Caco-2 (cell line): ENCODE data around the gene LPCAT1. TPM values are rescaled to one million over a fixed set of nuclear protein-coding genes. Genes with fewer than 3 reads are reported as not detected.

Experiments
- BruUV-seq: library from RNA; stranded (reverse); fragments of 400-500 nt; replicated peaks from 2 replicates; lab custom pipeline; 2021; lab: Mats Ljungman, UMichigan
- CTCF ChIA-PET: fragments of 300-600 bp; sonication (Branson Sonifier 250); formaldehyde crosslinking; loops from one replicate; lab custom pipeline; 2022; ENCODE audit warnings: antibody characterized with exemption; lab: Charles Lee
- POLR2A ChIA-PET: fragments of 300-600 bp; sonication (Branson Sonifier 250); formaldehyde crosslinking; loops from one replicate; lab custom pipeline; 2022; ENCODE audit warnings: antibody characterized with exemption; lab: Charles Lee
- DNase-seq, 2 experiments: peaks; one replicate each; pipeline versions ENCODE4 v3.0.0 to v3.0.0-alpha.2; 2020 to 2022
- H3K27me3 ChIP-seq: replicated peaks from 2 replicates; pipeline ENCODE4 v1.6.0; 2011; ENCODE audit warnings: low read length; ENCODE audit not compliant: control insufficient read depth, insufficient read depth
- H3K36me3 ChIP-seq: 2 replicates; pipeline ENCODE4 v1.5.1; 2011; ENCODE audit warnings: low read length; ENCODE audit not compliant: control insufficient read depth, insufficient read depth
- H3K4me1 ChIP-seq: fragments of 250-450 bp; sonication (Bioruptor Pico); 2 replicates; pipeline ENCODE4 v1.5.1; 2020; ENCODE audit warnings: mild to moderate bottlenecking
- H3K4me3 ChIP-seq: 2 replicates; pipeline ENCODE4 v1.5.1; 2011; ENCODE audit warnings: low read depth, mild to moderate bottlenecking, control low read depth, low read length
- H3K9me3 ChIP-seq: fragments of 250-450 bp; sonication (Bioruptor Pico); 2 replicates; pipeline ENCODE4 v1.5.1; 2020; ENCODE audit warnings: mild to moderate bottlenecking, moderate library complexity
- H3K27ac Mint-ChIP-seq: one replicate; pipeline ENCODE4 v1.8.0; 2022; ENCODE audit warnings: mixed read lengths; ENCODE audit not compliant: unreplicated experiment
- H3K27me3 Mint-ChIP-seq: one replicate; pipeline ENCODE4 v1.8.0; 2022; ENCODE audit warnings: mixed read lengths; ENCODE audit not compliant: insufficient read depth, unreplicated experiment
- H3K36me3 Mint-ChIP-seq: one replicate; pipeline ENCODE4 v1.8.0; 2022; ENCODE audit warnings: mild to moderate bottlenecking, mixed read lengths; ENCODE audit not compliant: insufficient read depth, unreplicated experiment
- H3K4me1 Mint-ChIP-seq: one replicate; pipeline ENCODE4 v1.8.0; 2022; ENCODE audit warnings: low read depth, mixed read lengths; ENCODE audit not compliant: unreplicated experiment
- H3K4me3 Mint-ChIP-seq: one replicate; pipeline ENCODE4 v1.8.0; 2022; ENCODE audit warnings: mild to moderate bottlenecking, moderate library complexity, mixed read lengths; ENCODE audit not compliant: unreplicated experiment
- H3K9me3 Mint-ChIP-seq: one replicate; pipeline ENCODE4 v1.8.0; 2022; ENCODE audit warnings: mixed read lengths; ENCODE audit not compliant: unreplicated experiment
- CTCF ChIP-seq, 2 experiments: fragments of 200-600 bp in 1 of 2; IDR thresholded peaks; 1 replicate in 1 of 2; 2 replicates in 1 of 2; pipeline versions ENCODE4 v1.5.1 to v1.8.0; 2011 to 2022; ENCODE audit warnings: antibody characterized with exemption in 1 of 2, control low read depth in 1 of 2, inconsistent platforms in 1 of 2, low read depth in 1 of 2, low read length in 1 of 2, mild to moderate bottlenecking in 1 of 2, moderate library complexity in 1 of 2; ENCODE audit not compliant: insufficient read depth in 1 of 2, severe bottlenecking in 1 of 2, unreplicated experiment in 1 of 2
- intact Hi-C: fragments of 100-400 bp; cut with micrococcal nuclease; formaldehyde crosslinking; loops from one replicate; pipeline ENCODE4 v1.10.0; 2022; ENCODE audit not compliant: unreplicated experiment
- total RNA-seq: library from RNA; stranded (reverse); gene quantifications from 2 replicates; pipeline ENCODE4 v1.2.3, GENCODE V29; 2022

Gene LPCAT1
- total RNA-seq, 1 experiment from 2014 or later: 52.8 TPM

GRCh38 chr5:1431896-1432295, 91.9 kb downstream of the LPCAT1 start:
- Histone ChIP-seq H3K9me3 (peaks cover 18% of the 10 kb centered on the region), H3K4me3 (no peak overlapping the region), H3K36me3 (no peaks in the 10 kb centered on the region), H3K27me3 (no peaks in the 10 kb centered on the region), H3K4me1 (no peaks in the 10 kb centered on the region)
- intact Hi-C loops: no loop called here
- peaks cover 18% of the 10 kb centered on the region for H3K9me3 Mint-ChIP-seq
- peaks cover 5% of the 10 kb centered on the region for H3K27me3 Mint-ChIP-seq
- POLR2A ChIA-PET: no interaction called here
- no peaks in the 10 kb centered on the region for H3K36me3 Mint-ChIP-seq
- H3K4me3 Mint-ChIP-seq: no peak overlapping the region
- CTCF ChIA-PET: no interaction called here
- no peak for TF ChIP-seq CTCF (IDR thresholded peaks at IDR 0.05; ENCODE audit: insufficient read depth in 1 of 2, low read depth in 1 of 2, low read length in 1 of 2, severe bottlenecking in 1 of 2, unreplicated experiment in 1 of 2)
- peaks cover under 1% of the 10 kb centered on the region for H3K4me1 Mint-ChIP-seq
- DNase-seq: no peak
- H3K27ac Mint-ChIP-seq: no peak overlapping the region
- BruUV-seq: no TSS peak

GRCh38 chr5:1431021-1431811, 92.5 kb downstream of the LPCAT1 start:
- TF ChIP-seq CTCF (IDR thresholded peaks at IDR 0.05; ENCODE audit: insufficient read depth in 1 of 2, low read depth in 1 of 2, low read length in 1 of 2, severe bottlenecking in 1 of 2, unreplicated experiment in 1 of 2): no peak
- BruUV-seq: no TSS peak
- Mint-ChIP-seq H3K27me3 (peaks cover 5% of the 10 kb centered on the region), H3K4me3 (no peak overlapping the region), H3K4me1 (no peaks in the 10 kb centered on the region), H3K36me3 (no peaks in the 10 kb centered on the region), H3K9me3 (peaks cover 20% of the 10 kb centered on the region), H3K27ac (no peak overlapping the region)
- ChIA-PET POLR2A (no interaction called here), CTCF (no interaction called here)
- Histone ChIP-seq H3K36me3 (no peaks in the 10 kb centered on the region), H3K4me1 (no peaks in the 10 kb centered on the region), H3K4me3 (no peak overlapping the region), H3K9me3 (peaks cover 18% of the 10 kb centered on the region), H3K27me3 (no peaks in the 10 kb centered on the region)
- DNase-seq: peak in 1 of 2 experiments; percentile 26
- intact Hi-C loops: no loop called here

- Histone ChIP-seq H3K27me3 (no peaks in the 10 kb centered on the region), H3K36me3 (no peaks in the 10 kb centered on the region), H3K9me3 (peaks cover 18% of the 10 kb centered on the region), H3K4me3 (no peak overlapping the region), H3K4me1 (no peaks in the 10 kb centered on the region)
- TF ChIP-seq CTCF (IDR thresholded peaks at IDR 0.05; ENCODE audit: insufficient read depth in 1 of 2, low read depth in 1 of 2, low read length in 1 of 2, severe bottlenecking in 1 of 2, unreplicated experiment in 1 of 2): no peak
- peaks cover 5% of the 10 kb centered on the region for H3K27me3 Mint-ChIP-seq
- H3K36me3 Mint-ChIP-seq: no peaks in the 10 kb centered on the region
- H3K4me1 Mint-ChIP-seq: no peaks in the 10 kb centered on the region
- intact Hi-C loops: no loop called here
- ChIA-PET CTCF (no interaction called here), POLR2A (no interaction called here)
- H3K4me3 Mint-ChIP-seq: no peak overlapping the region
- H3K9me3 Mint-ChIP-seq: peaks cover 20% of the 10 kb centered on the region
- peak in 1 of 2 experiments; percentile 15 for DNase-seq
- no TSS peak for BruUV-seq
- no peak overlapping the region for H3K27ac Mint-ChIP-seq
Observed at GRCh38 chr5:1430121-1430795, 93.5 kb downstream of the LPCAT1 start.
